RPMI7951 (cell line): Measurements from ENCODE around the gene SEC16B. TPM values are rescaled to one million over a fixed set of nuclear protein-coding genes. Genes with fewer than 3 reads are reported as not detected.

ENCODE experiments used
- DNase-seq: peaks from one replicate; pipeline ENCODE4 v3.0.0-alpha.2; 2012; ENCODE audit warnings: low read depth
- total RNA-seq: library from RNA; depleted of rRNA; stranded (reverse); fragments of >200 nt; shearing (Covaris generic); gene quantifications from 2 replicates; pipeline ENCODE4 v1.2.3, GENCODE V29; 2014; rRNA removed

SEC16B gene
- total RNA-seq, 1 experiment from 2014 or later = 0.48 TPM

DNA sequence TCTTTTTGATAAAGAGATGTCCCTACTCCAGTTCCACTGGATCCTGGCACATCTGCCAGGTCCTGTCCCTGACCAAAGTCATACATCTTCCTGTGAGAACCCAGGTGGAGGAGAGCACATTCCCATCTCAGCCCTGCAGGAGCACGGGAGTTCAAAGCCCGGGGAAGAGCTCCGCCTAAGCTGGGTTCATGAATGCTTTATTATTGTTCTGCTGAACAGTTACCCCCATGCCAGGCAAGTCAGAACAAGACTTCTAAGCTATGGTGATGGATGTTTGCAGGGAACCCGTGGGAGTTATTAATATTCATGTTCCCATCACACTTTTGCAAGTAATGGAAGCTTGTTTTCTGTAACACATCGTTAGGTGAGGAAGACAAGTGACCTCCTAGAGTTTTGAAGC, 62.9 kb downstream of the SEC16B start:
- no peak for DNase-seq

GRCh38 chr1:177905686-177906085, 64.2 kb downstream of the SEC16B start:
- no peak for DNase-seq

DNA sequence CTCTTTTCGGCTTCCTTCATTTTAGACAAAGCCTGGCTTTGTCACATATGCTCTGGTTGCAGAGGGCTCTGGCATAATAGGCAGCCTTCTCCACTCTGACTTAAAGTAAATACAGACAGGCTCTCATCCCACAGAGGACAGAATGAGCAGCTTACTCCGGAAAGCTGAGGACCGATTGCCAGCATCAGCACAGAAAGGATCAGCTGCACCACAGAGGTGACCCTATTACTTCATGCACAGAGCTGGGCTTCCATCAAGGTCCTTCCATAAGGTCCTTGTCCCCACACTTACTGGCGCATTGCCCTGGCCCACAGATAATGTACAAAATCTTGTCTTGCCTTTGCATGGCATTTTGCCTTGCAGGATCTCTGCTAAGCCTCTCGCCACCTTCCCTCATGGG, 67.6 kb downstream of the SEC16B start:
- DNase-seq = no peak

DNA sequence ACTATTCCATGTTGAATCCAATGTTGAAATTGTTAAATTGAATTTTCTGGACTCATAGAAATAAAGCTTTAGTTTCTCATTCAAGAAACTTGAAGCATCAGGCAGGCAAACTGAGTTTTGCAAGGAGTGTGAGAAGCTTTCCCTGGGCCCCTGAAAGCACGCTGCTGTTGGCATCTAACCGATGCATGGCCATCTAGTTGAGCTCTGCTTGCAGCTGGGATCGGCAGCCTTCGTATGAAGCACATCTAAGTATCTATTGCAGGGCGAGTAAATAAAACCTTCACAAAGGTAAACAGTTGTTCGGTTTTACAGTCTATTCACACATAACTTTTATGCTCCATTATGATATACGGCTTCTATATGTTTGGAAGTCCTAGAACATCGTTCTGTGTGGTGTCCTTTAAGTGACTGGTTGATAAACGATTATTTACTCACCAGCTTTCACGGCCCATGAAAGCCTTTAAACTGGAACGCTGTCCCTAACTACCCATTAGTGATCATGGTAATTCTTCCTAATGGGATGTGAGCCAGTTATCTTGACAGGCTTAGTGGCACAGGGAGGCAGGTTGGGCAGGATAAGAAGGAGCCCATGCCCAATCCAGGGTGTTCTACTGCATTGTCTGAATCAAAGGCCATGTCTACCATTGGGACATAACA, 71.7 kb downstream of the SEC16B start:
- no peak for DNase-seq

DNA sequence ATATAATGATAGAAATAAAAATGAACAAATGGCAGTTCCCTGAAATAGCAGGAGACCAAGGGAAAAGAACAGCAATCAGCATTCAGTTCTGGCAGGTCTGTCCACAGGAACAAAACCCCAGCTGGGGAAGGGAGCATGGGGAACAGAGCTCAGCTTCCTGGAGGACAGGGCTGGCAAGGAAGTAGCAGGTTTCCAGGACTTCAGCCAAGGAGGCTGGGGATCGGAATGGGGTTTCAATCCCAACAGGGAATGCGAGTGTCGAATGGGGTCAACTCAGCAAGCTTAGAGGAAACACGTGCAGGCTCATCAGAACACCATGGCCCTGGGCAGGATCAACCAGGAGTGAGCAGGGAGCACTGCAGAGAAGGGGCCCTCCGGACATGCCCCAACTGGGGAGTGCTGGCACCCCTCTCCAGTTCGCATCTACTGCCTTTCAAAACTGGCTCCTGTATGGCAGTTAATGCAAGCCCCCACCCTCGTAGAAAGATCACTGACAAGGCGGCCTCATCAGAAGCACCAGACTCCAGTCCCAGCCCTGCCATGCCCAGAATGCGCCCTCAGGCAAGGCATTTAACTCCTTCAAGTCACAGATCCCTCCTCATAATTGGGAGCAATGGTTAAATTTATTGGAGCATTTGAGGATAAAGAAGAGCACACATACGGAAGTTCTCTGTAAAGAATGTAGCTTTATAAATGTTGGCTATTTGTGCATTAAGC, 72.4 kb downstream of the SEC16B start:
- no peak for DNase-seq

Other genes with a start within 250 kb of the SEC16B start
- gene RASAL2, start 124.0 kb upstream of the SEC16B start, total RNA-seq = 5.6 and 8.2 TPM in 2 replicates